Colonic mucosa (tissue), 4 donors: ENCODE measurements around the gene B4GALT2. TPM values are rescaled to one million over a fixed set of nuclear protein-coding genes. Genes with fewer than 3 reads are reported as not detected.
A peak's percentile ranks its signal among the peaks of the same experiment; 100 is the strongest.

ENCODE experiments used
- DNase-seq: peaks from one replicate; pipeline ENCODE4 v3.0.0-alpha.2; 2020
- H3K27ac ChIP-seq: fragments of 200-600 bp; one replicate; pipeline ENCODE4 v1.8.0; 2021
- H3K27me3 ChIP-seq: fragments of 200-600 bp; one replicate; pipeline ENCODE4 v1.8.0; 2021
- H3K36me3 ChIP-seq: fragments of 200-600 bp; one replicate; pipeline ENCODE4 v1.8.0; 2021
- H3K4me1 ChIP-seq: fragments of 200-600 bp; one replicate; pipeline ENCODE4 v1.8.0; 2021; ENCODE audit warnings: mild to moderate bottlenecking
- H3K4me3 ChIP-seq: fragments of 200-600 bp; one replicate; pipeline ENCODE4 v1.8.0; 2021
- H3K9ac ChIP-seq, 2 donors: one replicate each; pipeline ENCODE4 v1.7.0; 2013; ENCODE audit warnings: control low read depth in 2 of 2, low read depth in 2 of 2, low read length in 2 of 2
- H3K9me3 ChIP-seq: fragments of 200-600 bp; one replicate; pipeline ENCODE4 v1.8.0; 2021
- intact Hi-C: fragments of 100-400 bp; cut with DNase I; formaldehyde crosslinking; loops from one replicate; pipeline ENCODE4 v1.14.1; 2022
- total RNA-seq, 2 donors: library from RNA; stranded (reverse); fragmentation: NEBNext Ultra II Directional in 1 of 2; extraction: Animal tissue kit (Norgen Biotek cat#: 25700) in 1 of 2; gene quantifications; one replicate each; pipeline ENCODE4 v1.2.1, GENCODE V29; 2021
- TF ChIP-seq, protein P1 (sequence below): fragments of 200-600 bp; IDR thresholded peaks from one replicate; pipeline ENCODE4 v1.8.0; 2022; ENCODE audit warnings: antibody characterized with exemption, mild to moderate bottlenecking
- donor health status: healthy.
- donor health status: DM: no; HTN: no; CAD: no.
- donor health status: DM: no; HTN: no; CAD: no.

Gene B4GALT2
- total RNA-seq, 2 donors from 2014 or later, result 26.6 to 38.5 TPM

GRCh38 chr1:43976890-43977289, 2.1 kb upstream of the B4GALT2 start:
- Histone ChIP-seq H3K9me3 (no peaks in the 10 kb centered on the region), H3K4me1 (peaks cover 31% of the 10 kb centered on the region), H3K27ac (no peak overlapping the region), H3K4me3 (no peak overlapping the region), H3K36me3 (no peaks in the 10 kb centered on the region), H3K27me3 (no peaks in the 10 kb centered on the region), H3K9ac (peak overlapping the region in 1 of 2 donors; percentile 6)
- TF ChIP-seq, protein P1, sequence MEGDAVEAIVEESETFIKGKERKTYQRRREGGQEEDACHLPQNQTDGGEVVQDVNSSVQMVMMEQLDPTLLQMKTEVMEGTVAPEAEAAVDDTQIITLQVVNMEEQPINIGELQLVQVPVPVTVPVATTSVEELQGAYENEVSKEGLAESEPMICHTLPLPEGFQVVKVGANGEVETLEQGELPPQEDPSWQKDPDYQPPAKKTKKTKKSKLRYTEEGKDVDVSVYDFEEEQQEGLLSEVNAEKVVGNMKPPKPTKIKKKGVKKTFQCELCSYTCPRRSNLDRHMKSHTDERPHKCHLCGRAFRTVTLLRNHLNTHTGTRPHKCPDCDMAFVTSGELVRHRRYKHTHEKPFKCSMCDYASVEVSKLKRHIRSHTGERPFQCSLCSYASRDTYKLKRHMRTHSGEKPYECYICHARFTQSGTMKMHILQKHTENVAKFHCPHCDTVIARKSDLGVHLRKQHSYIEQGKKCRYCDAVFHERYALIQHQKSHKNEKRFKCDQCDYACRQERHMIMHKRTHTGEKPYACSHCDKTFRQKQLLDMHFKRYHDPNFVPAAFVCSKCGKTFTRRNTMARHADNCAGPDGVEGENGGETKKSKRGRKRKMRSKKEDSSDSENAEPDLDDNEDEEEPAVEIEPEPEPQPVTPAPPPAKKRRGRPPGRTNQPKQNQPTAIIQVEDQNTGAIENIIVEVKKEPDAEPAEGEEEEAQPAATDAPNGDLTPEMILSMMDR, result no peak
- DNase-seq, result no peak
- intact Hi-C loops, result no loop called here

GRCh38 chr1:43977376-43978263, 1.4 kb upstream of the B4GALT2 start:
- Histone ChIP-seq H3K27me3 (no peaks in the 10 kb centered on the region), H3K4me1 (peaks cover 31% of the 10 kb centered on the region), H3K9me3 (no peaks in the 10 kb centered on the region), H3K36me3 (no peaks in the 10 kb centered on the region), H3K9ac (no peak overlapping the region), H3K27ac (no peak overlapping the region), H3K4me3 (no peak overlapping the region)
- TF ChIP-seq, protein P1, result no peak
- no peak for DNase-seq
- intact Hi-C loops, result no loop called here

DNA sequence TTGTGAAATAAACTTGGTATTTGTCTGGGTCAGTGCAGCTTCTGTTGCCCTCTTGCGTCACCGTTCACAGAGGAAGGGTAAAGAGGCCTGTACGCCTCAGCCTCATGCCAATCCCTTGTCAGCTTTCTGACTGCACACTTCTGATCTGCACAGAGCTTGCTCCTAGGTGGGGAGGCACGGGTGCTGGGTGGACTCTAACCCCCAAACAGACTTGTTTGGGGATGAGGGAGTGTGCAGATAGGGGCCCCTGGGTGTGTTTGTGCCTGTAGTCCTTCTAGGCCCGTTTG, 803 bp upstream of the B4GALT2 start:
- Histone ChIP-seq H3K4me3 (no peak overlapping the region), H3K27me3 (no peaks in the 10 kb centered on the region), H3K9ac (peak overlapping the region in 1 of 2 donors; percentile 76), H3K9me3 (no peaks in the 10 kb centered on the region), H3K4me1 (peaks cover 31% of the 10 kb centered on the region), H3K27ac (no peak overlapping the region), H3K36me3 (no peaks in the 10 kb centered on the region)
- intact Hi-C loops, result no loop called here
- TF ChIP-seq, protein P1, result no peak
- DNase-seq, result no peak

GRCh38 chr1:43979261-43979527, 184 bp downstream of the B4GALT2 start:
- DNase-seq, result no peak
- no peaks in the 10 kb centered on the region for H3K9me3 ChIP-seq
- intact Hi-C loops, result no loop called here
- peaks cover 31% of the 10 kb centered on the region for H3K4me1 ChIP-seq
- peak overlapping the region in 1 of 2 donors; percentile 73 for H3K9ac ChIP-seq
- H3K27me3 ChIP-seq, result no peaks in the 10 kb centered on the region
- H3K36me3 ChIP-seq, result no peaks in the 10 kb centered on the region
- H3K27ac ChIP-seq, result peak overlapping the region; percentile 53
- peak overlapping the region; percentile 72 for H3K4me3 ChIP-seq
- TF ChIP-seq, protein P1, result no peak

- TF ChIP-seq, protein P1, result no peak
- H3K9me3 ChIP-seq, result no peaks in the 10 kb centered on the region
- H3K36me3 ChIP-seq, result no peaks in the 10 kb centered on the region
- peak overlapping the region; percentile 53 for H3K27ac ChIP-seq
- intact Hi-C loops, result no loop called here
- H3K27me3 ChIP-seq, result no peaks in the 10 kb centered on the region
- peak; percentile 83 for DNase-seq
- peak overlapping the region; percentile 72 to 73 for H3K9ac ChIP-seq
- H3K4me1 ChIP-seq, result peaks cover 31% of the 10 kb centered on the region
- H3K4me3 ChIP-seq, result peak overlapping the region; percentile 72
Measured at GRCh38 chr1:43979528-43980254, 681 bp downstream of the B4GALT2 start.
